Dermis lymphatic vessel endothelial cell (primary cell): ENCODE measurements around the gene EPHX1. TPM values are rescaled to one million over a fixed set of nuclear protein-coding genes. Genes with fewer than 3 reads are reported as not detected.

Experiments used
- total RNA-seq: library from RNA; depleted of rRNA; stranded (reverse); fragments of >200 nt; gene quantifications from 2 replicates; pipeline ENCODE4 v1.2.1, GENCODE V29; 2014

EPHX1 gene
- total RNA-seq, result 55.0 and 75.5 TPM in 2 replicates

DNA sequence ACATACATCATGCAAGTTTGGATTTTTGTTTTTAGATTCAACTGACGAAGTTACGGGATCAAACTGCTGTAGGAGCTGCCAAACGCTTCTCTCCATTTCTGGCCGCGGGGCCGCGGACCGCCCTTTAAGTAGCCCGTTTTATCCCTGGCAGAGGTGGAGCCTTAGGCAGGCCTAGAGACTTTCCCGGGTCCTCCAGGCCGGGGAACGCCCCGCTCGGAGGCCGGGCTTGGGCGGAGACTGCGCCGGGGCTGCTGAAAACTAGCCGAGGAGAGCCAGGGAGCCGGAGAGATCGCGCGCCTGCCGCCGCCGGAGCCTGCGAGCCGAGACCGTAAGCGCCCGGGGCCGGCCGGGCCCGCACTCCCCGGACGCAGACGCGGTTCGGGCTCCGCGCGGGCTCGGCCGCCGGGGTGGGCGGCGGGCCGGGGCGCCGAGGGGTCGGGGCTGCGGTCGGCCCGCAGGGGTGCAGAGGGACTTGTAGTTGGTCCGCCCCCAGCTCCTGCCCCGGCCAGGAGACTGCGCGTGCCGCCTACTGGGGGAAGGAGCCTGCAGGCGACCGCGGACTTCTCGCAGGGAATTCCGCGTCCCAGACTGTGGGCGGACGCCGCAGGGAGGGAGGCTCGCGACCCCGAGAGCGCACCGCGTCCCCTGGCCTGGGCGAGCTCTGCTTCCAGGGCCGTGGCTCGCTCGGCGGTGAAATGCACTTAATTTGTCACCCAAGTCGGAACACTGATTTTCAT lies at the start of gene EPHX1:
EPHX1 (plus strand) TSS at position 283 of the 737 bp plus-strand sequence. CDS start 18,606 bp downstream, outside the sequence.

DNA sequence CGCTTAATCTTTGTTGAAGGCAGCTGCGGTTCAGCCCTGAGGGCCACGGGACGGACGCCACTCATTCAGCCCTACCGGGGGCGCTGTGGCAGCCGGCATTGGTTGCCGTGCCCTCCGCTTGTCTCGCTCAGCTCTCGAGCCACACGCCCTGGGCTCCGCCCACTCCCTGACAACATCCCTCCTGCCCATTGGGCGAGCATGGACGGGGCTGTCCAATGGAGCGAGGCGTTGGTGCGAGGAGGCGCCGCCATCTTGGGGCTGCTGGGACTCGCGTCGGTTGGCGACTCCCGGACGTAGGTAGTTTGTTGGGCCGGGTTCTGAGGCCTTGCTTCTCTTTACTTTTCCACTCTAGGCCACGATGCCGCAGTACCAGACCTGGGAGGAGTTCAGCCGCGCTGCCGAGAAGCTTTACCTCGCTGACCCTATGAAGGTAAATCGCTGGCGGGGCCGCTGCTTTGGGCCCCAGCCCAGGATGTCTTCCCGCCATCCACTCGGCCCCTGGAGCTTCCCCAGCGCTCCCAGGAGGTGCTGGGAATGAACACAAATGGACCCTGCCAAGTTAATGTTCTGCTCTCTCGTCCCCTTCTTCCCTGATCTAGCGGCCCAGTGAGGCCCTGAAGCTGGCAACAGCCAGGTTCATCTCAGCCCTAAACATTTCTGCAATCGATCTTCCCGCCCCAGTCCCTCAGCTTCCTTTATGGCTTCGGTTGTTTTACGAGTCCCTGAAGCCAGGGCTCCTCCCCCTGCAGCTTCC lies 32.2 kb upstream of the EPHX1 start, which contains the start of gene SRP9:
SRP9 (plus strand) TSS at position 244 of the 754 bp plus-strand sequence; CDS start at position 359, 115 bp downstream.

DNA sequence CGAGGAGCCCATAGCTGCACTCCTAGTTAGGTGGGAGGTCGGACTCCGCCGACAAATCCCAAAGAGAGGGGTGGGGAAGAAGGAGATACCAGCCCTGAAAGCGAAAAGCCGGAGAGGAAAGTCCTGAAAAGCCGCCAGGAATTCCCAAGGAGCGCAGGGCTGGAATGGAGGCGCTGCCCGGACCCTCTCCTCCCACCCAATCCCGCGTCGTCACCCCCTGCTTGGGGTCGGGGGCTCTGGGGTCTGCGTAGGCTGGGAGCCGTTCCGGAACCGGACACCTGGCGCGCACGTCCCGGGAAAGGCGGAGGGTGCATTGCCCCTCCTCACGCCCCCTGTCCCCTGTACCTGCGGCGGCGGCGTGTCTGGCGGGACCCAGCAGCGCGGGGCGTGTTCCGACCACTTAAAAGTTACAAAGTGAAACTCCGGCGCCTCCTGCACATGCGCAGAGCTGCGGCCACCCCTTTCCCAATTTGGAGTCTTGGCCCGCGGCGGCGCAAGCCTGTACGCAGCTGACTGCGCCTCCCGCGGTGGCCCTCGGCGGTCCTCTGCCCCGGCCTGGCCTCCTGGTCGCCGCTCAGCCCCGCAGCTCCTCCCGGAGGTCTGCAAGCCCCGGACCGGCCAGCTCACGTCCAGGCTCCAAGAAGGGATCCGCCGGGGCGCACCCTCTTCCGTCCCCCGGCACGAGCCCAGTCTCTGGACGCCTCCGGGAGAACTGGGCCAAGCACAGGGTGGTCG lies 72.2 kb downstream of the EPHX1 start, which contains the start of gene TMEM63A:
TMEM63A (minus strand) TSS at position 422 of the 735 bp plus-strand sequence. CDS start 4,800 bp downstream, outside the sequence.

DNA sequence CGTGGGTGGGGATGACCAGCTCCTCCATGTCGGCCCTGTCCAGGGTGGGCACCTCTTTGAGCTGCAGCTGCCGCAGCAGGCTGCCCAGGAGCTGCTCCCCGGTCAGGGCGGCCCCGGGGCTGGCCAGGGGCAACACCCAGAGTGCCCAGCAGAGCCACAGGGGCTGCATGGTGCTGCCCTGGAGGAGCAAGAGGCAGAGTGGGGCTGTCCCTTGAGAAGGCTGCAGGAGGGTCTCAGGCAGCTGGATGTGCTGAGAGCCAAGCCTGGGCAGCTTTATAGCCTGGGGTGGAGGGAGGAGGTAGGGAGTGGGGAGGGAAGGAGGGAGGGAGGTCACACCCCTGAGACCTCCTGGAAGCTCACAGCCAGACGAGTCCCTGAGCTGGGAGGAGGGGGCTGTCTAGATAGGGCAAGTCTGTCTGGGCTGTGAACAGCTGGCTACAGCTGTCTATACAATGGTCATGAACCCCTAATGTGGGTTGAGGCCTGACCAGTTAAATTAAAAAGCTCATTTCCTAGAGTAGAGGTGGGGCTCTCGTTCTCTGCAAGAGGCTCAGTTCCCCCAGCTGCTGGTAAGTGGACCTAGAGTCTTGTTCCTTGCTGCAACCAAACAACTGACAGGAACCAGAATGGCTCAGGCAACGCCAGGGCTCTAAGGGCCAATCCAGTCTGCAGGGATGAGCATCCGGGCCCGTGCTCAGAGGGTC lies 79.1 kb downstream of the EPHX1 start, which contains the start of gene LEFTY1:
LEFTY1 (minus strand) TSS at position 249 of the 704 bp plus-strand sequence; CDS start at position 169, 80 bp downstream.

Other genes with a start within 250 kb of the EPHX1 start
- 14.1 and 31.8 TPM in 2 replicates for gene ENAH, start 157.0 kb upstream of the EPHX1 start, total RNA-seq
- gene SRP9, start 32.3 kb upstream of the EPHX1 start, total RNA-seq, result 186 and 216 TPM in 2 replicates
- 6.0 and 6.1 TPM in 2 replicates for gene TMEM63A, start 72.3 kb downstream of the EPHX1 start, total RNA-seq
- gene LEFTY1, start 79.0 kb downstream of the EPHX1 start, total RNA-seq, result not detected in 2 replicates
- 21.9 and 25.1 TPM in 2 replicates for gene PYCR2, start 114.1 kb downstream of the EPHX1 start, total RNA-seq
- not detected in 2 replicates for gene LEFTY2, start 131.1 kb downstream of the EPHX1 start, total RNA-seq
- gene SDE2, start 189.2 kb downstream of the EPHX1 start, total RNA-seq, result 32.3 and 32.6 TPM in 2 replicates